TTC549 (cell line): ENCODE results near the gene ALDH3B1.

ENCODE experiments used
- FAIRE-seq: peaks from 2 replicates; lab custom pipeline; 2012; peaks lifted over from hg19 to GRCh38; lab: Jason Lieb, UNC

The ALDH3B1 gene

DNA sequence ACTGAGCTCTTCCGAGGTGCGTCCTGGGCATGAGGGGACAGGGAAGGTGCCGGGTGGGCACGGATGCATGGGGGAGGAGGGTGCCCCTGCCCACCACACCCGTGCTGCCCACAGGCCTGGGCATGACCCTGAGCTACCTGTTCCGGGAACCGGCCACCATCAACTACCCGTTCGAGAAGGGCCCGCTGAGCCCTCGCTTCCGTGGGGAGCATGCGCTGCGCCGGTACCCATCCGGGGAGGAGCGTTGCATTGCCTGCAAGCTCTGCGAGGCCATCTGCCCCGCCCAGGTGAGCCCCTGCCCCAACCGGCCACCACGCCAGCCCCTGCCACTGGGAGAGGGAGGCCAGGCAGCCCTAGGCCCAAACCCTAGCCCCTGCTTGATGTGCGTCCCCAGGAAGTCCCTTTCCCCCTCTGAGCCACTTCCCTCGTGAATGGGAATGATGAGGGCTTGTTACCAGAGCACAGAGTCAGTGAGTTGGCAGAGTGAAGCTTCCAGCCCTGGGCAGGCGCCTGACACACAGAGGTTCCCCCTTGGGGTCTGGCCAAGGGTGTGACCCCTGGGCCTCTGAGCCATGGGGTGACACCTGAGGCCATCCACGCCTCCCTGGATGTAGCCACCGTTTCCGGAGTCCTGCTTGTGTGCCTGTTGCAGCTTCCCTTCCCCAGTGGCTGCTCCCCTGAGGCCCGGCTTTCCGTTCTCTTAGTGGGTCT is 23.0 kb downstream of the ALDH3B1 start:
- FAIRE-seq, result no peak

DNA sequence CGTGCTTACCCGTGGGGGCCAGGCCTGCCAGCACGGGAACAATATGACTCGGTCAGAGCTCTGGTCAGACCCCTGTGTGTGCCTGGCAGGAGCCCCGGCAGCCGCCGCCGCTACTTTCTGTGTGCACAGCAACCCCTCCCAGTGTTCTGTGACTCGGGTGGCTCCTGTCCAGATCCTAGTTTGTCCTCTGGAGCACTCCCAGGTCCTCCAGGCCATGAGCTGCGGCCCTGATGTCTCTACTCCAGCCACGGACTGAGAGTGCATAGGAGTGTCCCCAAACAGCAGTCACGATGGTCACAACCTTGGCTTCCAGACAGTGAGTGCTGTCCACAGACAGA is 23.6 kb downstream of the ALDH3B1 start:
- no peak for FAIRE-seq

DNA sequence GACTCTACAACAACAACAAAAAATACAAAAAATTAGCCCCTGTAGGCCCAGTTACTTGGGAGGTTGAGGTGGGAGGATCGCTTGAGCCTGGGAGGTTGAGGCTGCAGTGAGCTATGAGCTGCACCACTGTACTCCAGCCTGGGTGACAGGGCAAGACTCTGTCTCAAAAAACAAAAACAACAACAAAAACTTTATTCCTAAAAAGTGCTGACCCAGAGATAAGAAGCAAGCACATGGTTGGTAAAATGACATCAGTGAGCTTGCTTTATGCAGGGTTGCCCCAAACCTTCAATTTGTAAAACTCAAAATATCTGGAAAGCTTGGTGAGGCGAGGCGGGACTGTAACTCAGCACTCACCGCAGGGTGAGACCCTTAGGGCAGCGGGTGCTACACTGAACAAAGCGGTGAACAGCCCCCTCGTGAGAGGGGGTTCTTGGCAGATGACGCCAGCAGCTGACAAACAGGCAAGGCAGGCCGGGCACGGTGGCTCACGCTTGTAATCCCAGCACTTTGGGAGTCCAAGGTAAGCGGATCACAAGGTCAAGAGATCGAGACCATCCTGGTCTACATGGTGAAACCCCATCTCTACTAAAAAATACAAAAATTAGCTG is 25.2 kb downstream of the ALDH3B1 start:
- no peak for FAIRE-seq

DNA sequence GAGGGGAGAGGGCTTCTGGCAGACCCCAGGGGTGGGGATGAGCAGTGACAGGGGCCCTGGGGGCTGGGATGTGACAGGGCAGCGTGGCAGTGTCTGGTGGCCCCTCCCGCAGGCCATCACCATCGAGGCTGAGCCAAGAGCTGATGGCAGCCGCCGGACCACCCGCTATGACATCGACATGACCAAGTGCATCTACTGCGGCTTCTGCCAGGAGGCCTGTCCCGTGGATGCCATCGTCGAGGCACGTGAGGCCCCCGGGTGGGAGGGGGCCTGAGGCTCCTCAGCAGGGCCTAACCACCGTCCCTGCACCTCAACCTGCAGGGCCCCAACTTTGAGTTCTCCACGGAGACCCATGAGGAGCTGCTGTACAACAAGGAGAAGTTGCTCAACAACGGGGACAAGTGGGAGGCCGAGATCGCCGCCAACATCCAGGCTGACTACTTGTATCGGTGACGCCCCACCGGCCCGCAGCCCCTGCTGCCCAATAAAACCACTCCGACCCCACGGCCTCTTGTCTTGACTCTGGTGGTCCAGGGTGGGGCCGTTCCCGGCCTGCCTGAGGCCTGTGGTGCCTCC is 26.1 kb downstream of the ALDH3B1 start:
- FAIRE-seq, result no peak

DNA sequence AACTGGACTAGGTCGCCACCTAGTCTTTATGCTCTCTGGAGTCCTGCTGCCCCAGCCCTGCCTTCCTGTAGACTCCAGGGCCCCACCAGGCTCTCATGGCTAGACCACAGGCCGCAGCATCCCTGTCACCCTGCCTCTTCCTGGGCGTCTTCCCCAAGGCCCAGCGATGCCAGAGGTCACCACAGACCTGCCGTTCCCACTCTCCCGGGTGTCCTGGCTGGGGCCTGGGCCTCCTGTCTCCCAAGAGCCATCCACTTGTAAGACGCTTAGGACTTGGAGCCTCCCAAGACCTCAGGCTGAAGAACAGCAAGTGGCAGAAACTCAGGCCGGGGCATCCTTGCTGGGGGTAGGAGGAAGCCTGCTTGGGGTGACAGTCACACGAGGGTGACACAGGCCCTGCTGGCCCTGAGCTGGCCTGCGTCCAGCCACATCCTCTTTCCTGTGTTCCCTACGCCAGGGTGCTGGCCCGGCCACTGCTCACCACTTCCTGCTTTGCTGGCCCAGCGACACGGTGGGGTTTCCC is 26.7 kb downstream of the ALDH3B1 start:
- no peak for FAIRE-seq

DNA sequence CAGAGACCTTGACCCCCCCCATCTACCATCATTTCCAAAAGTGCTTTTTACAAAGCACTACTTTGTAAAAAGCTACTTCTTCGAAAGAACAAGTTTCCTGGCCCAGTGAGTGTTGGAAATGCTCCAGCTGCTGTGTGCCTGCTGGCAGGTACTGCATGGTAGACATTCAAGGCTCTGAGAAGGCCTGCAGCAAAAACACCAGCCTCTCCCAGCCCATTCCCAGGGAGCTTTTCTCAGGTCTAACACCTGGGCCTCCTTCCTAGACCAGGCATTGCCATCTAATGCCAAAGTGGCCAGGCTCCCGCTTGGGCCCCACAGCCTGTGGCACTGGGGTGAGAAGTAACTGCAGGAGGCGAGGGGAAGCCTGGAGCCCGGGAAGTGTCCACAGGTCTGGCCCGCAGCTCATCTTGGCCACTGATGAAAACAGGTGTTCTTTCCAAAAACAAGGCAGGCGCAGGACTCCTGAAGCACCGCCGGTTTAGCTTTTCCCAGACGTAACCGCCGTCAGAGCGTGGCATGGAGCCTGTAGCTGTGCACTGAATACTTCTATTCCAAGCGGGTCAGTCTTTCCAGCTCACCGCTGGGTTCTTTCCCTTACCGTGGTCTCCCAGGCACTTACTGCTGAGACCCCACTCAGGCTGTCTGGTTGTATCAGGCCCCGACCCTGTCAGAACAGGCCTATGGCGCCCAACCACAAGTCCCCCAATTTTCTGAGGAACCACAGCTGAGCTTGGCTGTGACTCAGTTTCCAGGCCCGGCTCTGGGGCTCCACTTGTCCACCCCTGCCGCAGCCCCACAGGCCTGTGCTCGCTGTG is 27.5 kb downstream of the ALDH3B1 start:
- FAIRE-seq, result no peak

DNA sequence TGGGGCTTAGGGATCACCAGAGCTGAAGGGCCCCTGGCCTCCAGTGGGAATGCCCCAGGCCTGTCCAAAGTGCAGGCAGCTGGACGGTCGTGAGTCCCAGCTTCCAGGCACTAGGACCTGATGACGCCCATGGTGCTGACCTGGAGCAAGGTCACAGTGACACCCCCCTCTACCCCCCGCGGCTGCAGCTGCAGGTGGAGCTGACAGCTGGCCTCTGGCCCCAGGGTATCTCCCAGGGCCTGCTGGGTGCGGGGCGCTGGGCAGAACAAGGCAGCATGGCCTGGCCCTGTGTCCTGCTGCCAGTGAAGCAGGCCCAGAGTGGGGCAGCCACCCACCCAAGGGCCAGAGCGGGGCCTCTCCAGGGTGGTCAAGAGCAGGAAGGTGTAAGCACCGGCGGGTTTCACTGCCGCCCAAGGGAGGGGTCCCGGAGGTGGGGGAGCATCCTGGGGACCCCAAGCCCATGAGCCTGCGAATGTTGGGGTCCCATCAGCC is 28.1 kb downstream of the ALDH3B1 start:
- no peak for FAIRE-seq

DNA sequence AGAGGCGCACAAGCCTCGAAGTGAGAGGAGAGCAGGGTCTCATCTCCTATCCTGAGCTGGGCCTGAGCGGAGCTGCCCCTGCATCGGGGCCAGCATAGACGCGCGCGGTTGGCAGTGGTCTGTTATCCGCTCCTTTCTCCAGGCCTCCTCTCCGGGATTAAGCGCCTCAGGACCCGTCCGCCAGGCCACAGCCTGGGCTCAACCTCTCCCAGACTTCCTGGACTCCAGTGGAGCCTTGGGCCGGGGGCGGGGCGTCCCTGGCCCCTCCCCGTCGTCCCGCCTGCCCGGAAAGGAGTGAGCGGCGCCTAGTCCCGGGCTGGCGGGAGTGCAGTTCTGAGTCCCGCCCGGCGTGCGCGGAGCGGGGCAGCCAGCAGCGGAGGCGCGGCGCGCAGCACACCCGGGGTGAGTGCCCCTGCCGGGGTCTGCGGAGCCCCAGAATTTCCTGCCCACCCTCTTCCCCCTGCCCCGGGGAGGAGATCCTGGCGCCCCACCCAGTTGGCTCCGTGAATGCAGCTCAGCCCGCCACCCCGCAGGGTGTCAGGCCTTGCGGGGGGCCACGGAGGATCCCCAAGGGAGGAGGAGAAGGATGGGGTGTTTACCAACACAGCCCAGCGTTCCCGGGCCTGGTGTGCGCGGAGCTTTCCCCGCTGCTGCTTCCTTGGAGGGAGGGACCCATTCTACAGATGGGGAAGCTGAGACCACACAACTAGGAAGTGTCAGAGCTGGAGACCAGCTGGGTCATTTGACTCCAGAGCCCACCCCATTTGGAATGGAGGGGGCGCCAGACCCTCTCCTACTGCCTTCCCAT is 28.8 kb downstream of the ALDH3B1 start, which contains the start of gene TCIRG1:
Gene TCIRG1, plus strand, starts transcription at position 308 of the 808 bp plus-strand sequence. CDS start 2,247 bp downstream, outside the sequence.
- no peak for FAIRE-seq

DNA sequence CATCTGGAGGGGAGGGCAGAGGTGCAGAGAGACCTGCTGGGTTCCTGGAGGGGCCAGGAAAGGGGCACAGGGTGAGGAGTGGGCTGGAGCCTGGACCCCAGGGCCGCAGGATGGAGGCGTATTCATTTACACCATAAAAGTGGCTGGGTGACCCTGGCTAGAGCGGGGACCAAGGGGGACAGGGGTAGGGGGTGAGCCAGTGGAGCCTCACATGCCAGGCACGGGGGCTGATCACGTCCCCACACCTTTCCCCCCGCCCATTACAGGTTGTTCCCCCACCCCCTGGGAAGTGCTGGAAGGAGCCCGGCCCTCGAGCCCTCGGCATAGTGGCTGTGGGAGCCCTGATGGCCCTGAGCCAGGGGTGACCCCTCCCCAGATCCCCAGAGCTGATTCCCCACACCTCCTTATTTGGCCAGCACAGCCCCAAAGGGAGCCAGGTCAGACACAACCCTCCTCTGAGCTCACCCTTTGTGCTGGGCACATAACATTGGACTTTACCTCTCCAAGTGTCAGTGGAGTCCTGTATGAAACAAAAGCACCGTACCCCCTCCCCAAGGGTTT is 29.5 kb downstream of the ALDH3B1 start:
- FAIRE-seq, result no peak

DNA sequence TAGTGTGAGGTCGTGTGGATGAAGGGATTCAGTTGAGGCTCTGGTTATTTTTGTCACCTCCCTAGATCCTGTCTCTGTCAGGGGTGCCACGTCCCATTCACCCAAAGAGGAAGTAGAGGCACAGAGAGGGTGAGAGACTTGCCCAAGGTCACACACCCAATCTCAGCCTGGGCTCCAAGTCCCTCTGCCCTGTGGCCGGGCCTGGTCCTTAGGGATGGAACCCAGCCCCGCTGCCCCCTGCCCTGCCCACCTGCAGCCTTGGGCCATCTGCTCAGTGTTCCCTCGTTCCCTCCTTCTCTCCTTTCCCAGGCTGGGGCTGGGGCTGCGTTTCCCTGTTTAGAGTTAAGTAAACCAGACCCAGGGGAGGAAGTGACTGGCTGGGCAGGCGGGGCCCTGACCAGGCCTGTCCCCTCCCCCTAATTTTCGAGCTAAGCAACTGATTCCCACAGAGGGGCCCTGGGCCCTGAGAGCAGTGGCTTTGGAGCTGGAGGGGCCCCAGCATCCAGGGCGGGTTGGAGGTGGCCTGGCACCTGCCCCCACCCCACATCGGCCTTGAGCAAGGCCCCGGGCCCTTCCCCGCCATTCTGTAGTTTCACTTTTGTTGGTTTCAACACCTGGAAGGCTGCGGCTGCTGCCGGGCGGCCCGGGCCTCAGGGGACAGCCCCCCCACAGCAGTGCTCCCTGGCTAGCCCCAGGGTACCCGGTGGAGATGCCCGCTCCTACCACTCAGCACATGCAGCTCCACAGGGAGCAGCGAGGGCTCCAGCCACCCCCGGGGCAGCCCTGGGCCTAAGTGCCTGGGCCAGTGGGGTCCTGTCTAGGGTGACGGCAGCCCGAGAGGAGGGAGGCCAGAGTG is 30.2 kb downstream of the ALDH3B1 start:
- FAIRE-seq, result no peak

DNA sequence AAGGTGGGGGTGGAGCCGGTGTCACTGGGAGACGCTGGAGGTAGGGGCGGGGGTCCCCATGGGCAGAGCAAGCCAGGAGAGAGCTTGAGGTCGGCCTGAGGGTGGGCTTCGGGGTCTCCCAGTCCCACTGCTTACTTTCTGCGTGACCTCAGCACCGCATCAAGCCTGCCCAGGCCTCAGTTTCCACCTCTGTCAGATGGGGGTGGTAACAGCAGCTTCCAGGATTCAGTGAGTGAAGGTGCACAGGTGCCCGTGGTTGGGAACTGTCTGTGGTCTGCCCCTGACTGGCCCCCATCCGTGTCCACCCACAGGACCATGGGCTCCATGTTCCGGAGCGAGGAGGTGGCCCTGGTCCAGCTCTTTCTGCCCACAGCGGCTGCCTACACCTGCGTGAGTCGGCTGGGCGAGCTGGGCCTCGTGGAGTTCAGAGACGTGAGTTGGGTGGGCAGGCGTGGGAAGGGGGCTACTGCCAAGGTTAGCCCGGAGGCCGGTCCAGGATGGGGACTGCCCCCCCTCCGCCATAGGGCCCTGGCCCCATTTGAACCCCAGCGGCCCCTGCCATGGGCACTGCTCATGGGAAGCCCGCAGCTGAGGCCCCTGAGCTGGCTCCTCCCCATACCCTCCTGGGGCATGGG is 30.9 kb downstream of the ALDH3B1 start:
- no peak for FAIRE-seq

DNA sequence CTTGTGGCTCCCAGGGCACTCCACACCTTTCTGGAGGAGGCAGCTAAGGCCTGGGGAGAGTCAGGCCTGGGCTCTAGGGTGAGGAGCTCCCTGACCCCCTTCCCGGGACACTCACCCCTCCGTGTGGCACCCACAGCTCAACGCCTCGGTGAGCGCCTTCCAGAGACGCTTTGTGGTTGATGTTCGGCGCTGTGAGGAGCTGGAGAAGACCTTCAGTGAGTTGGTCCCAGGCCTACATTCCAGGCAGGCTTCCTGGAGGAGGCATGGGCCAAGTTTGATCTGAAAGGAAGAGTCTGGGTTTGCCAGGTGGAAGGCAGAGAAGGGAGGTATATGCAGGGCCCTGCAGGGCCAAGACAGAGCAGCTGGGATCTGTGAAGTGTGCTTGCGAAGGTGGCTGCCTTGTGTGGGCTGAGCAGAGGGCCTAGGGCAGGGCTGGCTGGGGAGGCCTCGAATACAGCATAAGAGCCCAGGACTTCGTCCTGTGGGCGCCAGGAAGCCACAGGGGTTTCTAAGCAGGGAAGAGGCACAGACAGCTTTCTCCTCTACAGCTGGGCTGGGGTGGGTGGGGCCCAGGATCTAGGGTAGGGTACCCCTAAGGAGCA is 31.6 kb downstream of the ALDH3B1 start:
- no peak for FAIRE-seq

DNA sequence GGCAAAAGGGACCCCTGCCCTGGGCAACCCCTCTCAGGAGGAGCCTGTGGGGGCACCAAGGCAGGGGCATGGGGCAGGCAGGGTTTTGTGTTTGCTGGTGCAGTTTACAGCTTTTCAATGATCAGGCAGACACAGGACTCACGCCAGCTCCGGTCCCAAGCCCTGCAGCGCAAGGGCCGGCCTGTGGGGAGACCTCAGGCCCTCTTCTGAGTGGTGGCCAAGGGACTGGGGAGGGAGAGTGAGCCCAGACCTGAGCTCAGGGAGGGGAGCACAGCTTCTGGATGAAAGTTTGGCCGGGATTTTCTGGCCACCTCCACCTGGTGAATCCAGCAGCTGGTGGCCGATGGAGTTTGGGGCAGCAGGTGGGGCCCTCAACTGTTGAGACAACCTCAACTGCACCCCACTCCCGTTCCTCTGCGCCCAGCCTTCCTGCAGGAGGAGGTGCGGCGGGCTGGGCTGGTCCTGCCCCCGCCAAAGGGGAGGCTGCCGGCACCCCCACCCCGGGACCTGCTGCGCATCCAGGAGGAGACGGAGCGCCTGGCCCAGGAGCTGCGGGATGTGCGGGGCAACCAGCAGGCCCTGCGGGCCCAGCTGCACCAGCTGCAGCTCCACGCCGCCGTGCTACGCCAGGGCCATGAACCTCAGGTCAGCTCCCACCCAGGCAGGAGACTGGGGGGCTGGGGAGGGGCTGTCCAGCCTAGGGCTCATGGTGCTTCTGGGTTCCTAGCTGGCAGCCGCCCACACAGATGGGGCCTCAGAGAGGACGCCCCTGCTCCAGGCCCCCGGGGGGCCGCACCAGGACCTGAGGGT is 32.3 kb downstream of the ALDH3B1 start:
- no peak for FAIRE-seq

DNA sequence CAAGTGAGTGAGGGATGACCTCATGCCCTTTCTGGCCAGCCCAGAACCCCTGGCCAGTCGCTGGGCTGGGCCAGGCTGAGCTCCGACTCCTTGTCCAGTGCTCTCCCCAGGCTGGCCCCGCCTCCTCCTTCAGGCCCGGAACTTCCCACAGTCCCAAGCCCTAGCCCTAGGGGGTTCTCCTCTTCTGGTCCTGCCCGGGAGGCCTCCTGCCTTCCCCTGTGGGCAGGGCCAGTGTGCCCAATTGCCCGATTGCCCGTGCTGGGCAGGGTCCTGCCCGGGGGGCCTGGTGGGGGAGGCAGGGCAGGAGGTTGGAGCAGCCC is 32.9 kb downstream of the ALDH3B1 start:
- FAIRE-seq, result no peak

DNA sequence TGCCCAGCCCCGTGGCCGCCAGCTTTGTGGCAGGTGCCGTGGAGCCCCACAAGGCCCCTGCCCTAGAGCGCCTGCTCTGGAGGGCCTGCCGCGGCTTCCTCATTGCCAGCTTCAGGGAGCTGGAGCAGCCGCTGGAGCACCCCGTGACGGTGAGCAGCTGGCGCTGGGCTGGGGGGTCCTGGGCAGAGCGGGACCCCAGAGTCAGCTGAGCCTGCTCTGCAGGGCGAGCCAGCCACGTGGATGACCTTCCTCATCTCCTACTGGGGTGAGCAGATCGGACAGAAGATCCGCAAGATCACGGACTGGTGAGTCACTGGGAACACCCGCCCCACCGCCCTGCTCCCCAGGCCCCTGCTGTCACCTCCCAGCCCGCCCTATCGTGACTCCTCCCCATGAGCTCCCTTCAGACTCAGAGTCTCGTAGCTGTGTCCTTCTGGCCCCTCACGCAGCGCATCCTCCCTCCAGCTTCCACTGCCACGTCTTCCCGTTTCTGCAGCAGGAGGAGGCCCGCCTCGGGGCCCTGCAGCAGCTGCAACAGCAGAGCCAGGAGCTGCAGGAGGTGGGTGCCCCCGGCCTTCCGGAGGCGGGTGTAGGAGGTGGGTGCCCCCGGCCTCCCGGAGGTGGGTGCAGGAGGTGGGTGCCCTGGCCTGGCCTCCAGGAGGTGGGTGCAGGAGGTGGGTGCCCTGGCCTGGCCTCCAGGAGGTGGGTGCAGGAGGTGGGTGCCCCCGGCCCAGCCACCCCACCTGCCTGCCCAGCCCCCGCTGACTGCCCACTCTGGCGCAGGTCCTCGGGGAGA is 33.4 kb downstream of the ALDH3B1 start:
- no peak for FAIRE-seq

DNA sequence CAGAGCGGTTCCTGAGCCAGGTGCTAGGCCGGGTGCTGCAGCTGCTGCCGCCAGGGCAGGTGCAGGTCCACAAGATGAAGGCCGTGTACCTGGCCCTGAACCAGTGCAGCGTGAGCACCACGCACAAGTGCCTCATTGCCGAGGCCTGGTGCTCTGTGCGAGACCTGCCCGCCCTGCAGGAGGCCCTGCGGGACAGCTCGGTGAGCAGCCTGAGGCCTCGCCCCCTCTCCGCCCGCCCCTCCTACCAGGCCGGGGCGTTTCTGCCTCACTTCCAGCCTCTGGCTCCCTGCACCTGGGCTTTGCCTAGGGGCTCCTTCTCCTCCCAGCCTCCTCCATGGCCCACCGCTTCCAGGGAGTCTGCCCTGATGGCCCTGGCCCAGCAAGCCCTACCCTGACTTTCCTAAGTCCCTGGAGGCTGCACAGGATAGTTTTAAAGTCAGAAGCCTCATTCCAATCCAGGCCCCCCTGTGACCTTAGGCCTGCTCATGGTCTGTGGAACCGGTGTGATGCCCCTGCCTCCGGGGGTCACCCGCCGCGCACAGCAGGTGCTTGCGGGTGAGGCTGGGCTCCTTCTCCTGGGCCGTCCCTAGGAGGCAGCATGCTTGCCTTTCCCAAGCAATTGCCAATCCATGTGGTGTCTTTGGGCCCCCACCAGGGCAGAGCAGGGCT is 34.2 kb downstream of the ALDH3B1 start:
- FAIRE-seq, result no peak

DNA sequence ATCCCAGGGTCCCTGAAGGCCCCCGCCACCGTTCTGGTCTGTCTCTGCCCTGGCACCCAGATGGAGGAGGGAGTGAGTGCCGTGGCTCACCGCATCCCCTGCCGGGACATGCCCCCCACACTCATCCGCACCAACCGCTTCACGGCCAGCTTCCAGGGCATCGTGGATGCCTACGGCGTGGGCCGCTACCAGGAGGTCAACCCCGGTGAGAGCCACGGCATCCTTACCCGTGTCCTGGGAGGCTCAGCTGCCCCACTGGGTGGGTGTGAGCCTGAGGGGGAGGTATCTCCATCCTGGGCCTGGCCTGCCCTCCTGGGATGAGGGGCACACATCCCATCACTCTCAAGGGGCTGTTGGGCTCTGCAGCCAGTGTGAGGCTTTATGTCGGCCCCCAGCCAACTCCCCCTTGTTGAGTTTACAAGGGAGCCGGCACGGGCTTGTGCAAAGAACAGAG is 34.8 kb downstream of the ALDH3B1 start:
- no peak for FAIRE-seq
